Liver (tissue), 9 donors: Measurements from ENCODE around the gene KIF24. TPM values are rescaled to one million over a fixed set of nuclear protein-coding genes. Genes with fewer than 3 reads are reported as not detected.

Experiments used
- DNase-seq: peaks from one replicate; pipeline ENCODE4 v3.0.0-alpha.2; 2017; ENCODE audit warnings: low spot score
- H3K27ac ChIP-seq, 2 donors: one replicate each; pipeline ENCODE4 v1.7.0; 2013; ENCODE audit warnings: inconsistent platforms in 2 of 2, low read length in 2 of 2, control low read depth in 1 of 2, low read depth in 1 of 2, mild to moderate bottlenecking in 1 of 2
- H3K27me3 ChIP-seq, 4 donors: one replicate each; pipeline versions ENCODE4 v1.6.1 to v1.7.0; 2013; ENCODE audit warnings: low read length in 3 of 4, inconsistent platforms in 1 of 4, mild to moderate bottlenecking in 1 of 4, moderate library complexity in 1 of 4; ENCODE audit not compliant: control insufficient read depth in 4 of 4, insufficient read depth in 4 of 4
- H3K36me3 ChIP-seq, 4 donors: one replicate each; pipeline versions ENCODE4 v1.6.1 to v1.7.0; 2013; ENCODE audit warnings: low read length in 3 of 4, mild to moderate bottlenecking in 3 of 4, low read depth in 1 of 4, moderate library complexity in 1 of 4; ENCODE audit not compliant: control insufficient read depth in 4 of 4, insufficient read depth in 3 of 4
- H3K4me1 ChIP-seq, 4 donors: one replicate each; pipeline versions ENCODE4 v1.6.1 to v1.7.0; 2013; ENCODE audit warnings: low read length in 3 of 4, mild to moderate bottlenecking in 3 of 4, moderate library complexity in 1 of 4; ENCODE audit not compliant: control insufficient read depth in 4 of 4, insufficient read depth in 4 of 4
- H3K4me3 ChIP-seq, 3 donors: one replicate each; pipeline versions ENCODE4 v1.6.1 to v1.7.0; 2013; ENCODE audit warnings: low read length in 3 of 3, control low read depth in 1 of 3, low read depth in 1 of 3, mild to moderate bottlenecking in 1 of 3
- H3K9ac ChIP-seq, 2 donors: one replicate each; pipeline ENCODE4 v1.7.0; 2013; ENCODE audit warnings: low read length in 2 of 2, mild to moderate bottlenecking in 2 of 2, moderate library complexity in 2 of 2, control low read depth in 1 of 2, low read depth in 1 of 2
- H3K9me3 ChIP-seq, 4 donors: one replicate each; pipeline versions ENCODE4 v1.6.1 to v1.7.0; 2013; ENCODE audit warnings: low read length in 3 of 4; ENCODE audit not compliant: control insufficient read depth in 4 of 4
- ATF3 ChIP-seq: IDR thresholded peaks from 2 replicates; pipeline ENCODE4 v1.6.1; 2016; ENCODE audit warnings: antibody characterized with exemption
- EGR1 ChIP-seq, 2 donors: IDR thresholded peaks; 2 replicates each; pipeline ENCODE4 v1.6.1; 2016 to 2018; ENCODE audit warnings: antibody characterized with exemption in 2 of 2, low read depth in 2 of 2
- FOXA2 ChIP-seq: IDR thresholded peaks from 2 replicates; pipeline ENCODE4 v1.6.1; 2016; ENCODE audit warnings: antibody characterized with exemption
- GABPA ChIP-seq, 2 donors: IDR thresholded peaks in 1 of 2; conservative IDR thresholded peaks in 1 of 2; 2 replicates each; pipeline ENCODE4 v1.6.1; 2016; ENCODE audit warnings: antibody characterized with exemption in 2 of 2, mild to moderate bottlenecking in 1 of 2, moderate library complexity in 1 of 2
- HNF4A ChIP-seq, 2 donors: conservative IDR thresholded peaks; 2 replicates each; pipeline ENCODE4 v1.6.1; 2016; ENCODE audit warnings: antibody characterized with exemption in 2 of 2, mild to moderate bottlenecking in 2 of 2
- HNF4G ChIP-seq: IDR thresholded peaks from 2 replicates; pipeline ENCODE4 v1.6.1; 2016; ENCODE audit warnings: antibody characterized with exemption
- JUND ChIP-seq, 2 donors: IDR thresholded peaks; 2 replicates each; pipeline ENCODE4 v1.6.1; 2016; ENCODE audit warnings: antibody characterized with exemption in 2 of 2
- MAX ChIP-seq: IDR thresholded peaks from 2 replicates; pipeline ENCODE4 v1.6.1; 2016; ENCODE audit warnings: antibody characterized with exemption
- NR2F2 ChIP-seq: IDR thresholded peaks from 2 replicates; pipeline ENCODE4 v1.6.1; 2016; ENCODE audit warnings: antibody characterized with exemption
- RAD21 ChIP-seq, 2 donors: IDR thresholded peaks; 2 replicates each; pipeline ENCODE4 v1.6.1; 2016; ENCODE audit warnings: antibody characterized with exemption in 2 of 2, mild to moderate bottlenecking in 2 of 2
- RXRA ChIP-seq, 2 donors: IDR thresholded peaks; 2 replicates each; pipeline ENCODE4 v1.6.1; 2017 to 2018; ENCODE audit warnings: antibody characterized with exemption in 2 of 2, mild to moderate bottlenecking in 1 of 2
- SP1 ChIP-seq: IDR thresholded peaks from 2 replicates; pipeline ENCODE4 v1.6.1; 2018; ENCODE audit warnings: antibody characterized with exemption, mild to moderate bottlenecking
- TAF1 ChIP-seq: conservative IDR thresholded peaks from 2 replicates; pipeline ENCODE4 v1.6.1; 2016; ENCODE audit warnings: antibody characterized with exemption, mild to moderate bottlenecking
- YY1 ChIP-seq: IDR thresholded peaks from 2 replicates; pipeline ENCODE4 v1.6.1; 2016; ENCODE audit warnings: antibody characterized with exemption, mild to moderate bottlenecking
- WGBS: extraction: QIAGEN DNeasy Blood & Tissue Kit; methylation state at CpG from one replicate; pipeline ENCODE4 v1.1.7; 2013; 5-methylcytosine and 5-hydroxymethylcytosine counted together
- polyA plus RNA-seq, 2 donors: library from polyadenylated mRNA; stranded (reverse) in 1 of 2; unstranded in 1 of 2; fragments of 200-250 nt in 1 of 2; fragments of >200 nt in 1 of 2; fragmentation: Nextera tagmentation in 1 of 2; extraction: Ambion mirVana in 1 of 2; gene quantifications; one replicate each; pipeline versions ENCODE4 v1.2.1 to v1.2.3, GENCODE V29; 2013 to 2015
- total RNA-seq, 2 donors: library from RNA; depleted of rRNA; stranded (reverse); fragments of >200 nt; gene quantifications; one replicate each; pipeline ENCODE4 v1.2.3, GENCODE V29; 2014
- TF ChIP-seq, protein P1 (sequence below): fragments of 150-350 bp; IDR thresholded peaks from 2 replicates; pipeline ENCODE4 v1.5.1; 2017; ENCODE audit warnings: improper control_type of control experiment, low read depth, low read length; ENCODE audit not compliant: missing input control
- TF ChIP-seq, protein P2 (sequence below): IDR thresholded peaks from 2 replicates; pipeline ENCODE4 v1.6.1; 2016; ENCODE audit warnings: antibody characterized with exemption, mild to moderate bottlenecking
- donor health status: healthy.
- donor health status: healthy.
- donor health status: healthy.
- donor health status: healthy.
- donor health status: healthy.

Gene KIF24
- total and polyA plus RNA-seq, 4 donors: 0.13 to 4.1 (median 0.20) TPM

DNA sequence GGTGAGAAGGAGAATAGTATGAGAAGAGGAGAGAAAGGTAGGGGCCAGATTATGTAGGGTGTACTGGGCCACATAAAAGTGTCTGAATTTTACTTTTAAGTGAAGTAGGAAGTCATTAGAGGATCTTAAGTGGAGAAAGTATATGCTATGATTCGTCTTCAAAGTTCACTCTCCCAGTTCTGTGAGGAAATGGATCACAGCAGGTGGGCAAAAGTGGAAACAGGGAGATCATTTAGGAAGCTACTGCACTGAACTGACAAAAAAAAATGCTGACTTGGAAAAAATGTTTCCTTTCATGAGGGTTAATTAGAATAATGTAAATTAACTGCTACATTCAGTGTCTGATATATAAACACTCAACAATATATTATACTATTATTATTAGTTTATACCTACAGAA is 2.4 kb downstream of the KIF24 start (continued):
- TF ChIP-seq MAX (no peak), RAD21 (IDR thresholded peaks at IDR 0.05) (no peak)
- TF ChIP-seq, protein P1, sequence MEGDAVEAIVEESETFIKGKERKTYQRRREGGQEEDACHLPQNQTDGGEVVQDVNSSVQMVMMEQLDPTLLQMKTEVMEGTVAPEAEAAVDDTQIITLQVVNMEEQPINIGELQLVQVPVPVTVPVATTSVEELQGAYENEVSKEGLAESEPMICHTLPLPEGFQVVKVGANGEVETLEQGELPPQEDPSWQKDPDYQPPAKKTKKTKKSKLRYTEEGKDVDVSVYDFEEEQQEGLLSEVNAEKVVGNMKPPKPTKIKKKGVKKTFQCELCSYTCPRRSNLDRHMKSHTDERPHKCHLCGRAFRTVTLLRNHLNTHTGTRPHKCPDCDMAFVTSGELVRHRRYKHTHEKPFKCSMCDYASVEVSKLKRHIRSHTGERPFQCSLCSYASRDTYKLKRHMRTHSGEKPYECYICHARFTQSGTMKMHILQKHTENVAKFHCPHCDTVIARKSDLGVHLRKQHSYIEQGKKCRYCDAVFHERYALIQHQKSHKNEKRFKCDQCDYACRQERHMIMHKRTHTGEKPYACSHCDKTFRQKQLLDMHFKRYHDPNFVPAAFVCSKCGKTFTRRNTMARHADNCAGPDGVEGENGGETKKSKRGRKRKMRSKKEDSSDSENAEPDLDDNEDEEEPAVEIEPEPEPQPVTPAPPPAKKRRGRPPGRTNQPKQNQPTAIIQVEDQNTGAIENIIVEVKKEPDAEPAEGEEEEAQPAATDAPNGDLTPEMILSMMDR: no peak

- Histone ChIP-seq H3K4me3 (no peak overlapping the region), H3K9ac (no peak overlapping the region), H3K36me3 (no peaks in the 10 kb centered on the region), H3K27me3 (no peaks in the 10 kb centered on the region), H3K9me3 (no peaks in the 10 kb centered on the region), H3K4me1 (no peaks in the 10 kb centered on the region), H3K27ac (no peak overlapping the region)
- DNase-seq: no peak
- no peak for TF ChIP-seq NR2F2
- no peak for TF ChIP-seq ATF3
- TF ChIP-seq TAF1: no peak
- TF ChIP-seq RXRA (IDR thresholded peaks at IDR 0.05): no peak
- no peak for TF ChIP-seq JUND (IDR thresholded peaks at IDR 0.05)
- TF ChIP-seq, protein P2, sequence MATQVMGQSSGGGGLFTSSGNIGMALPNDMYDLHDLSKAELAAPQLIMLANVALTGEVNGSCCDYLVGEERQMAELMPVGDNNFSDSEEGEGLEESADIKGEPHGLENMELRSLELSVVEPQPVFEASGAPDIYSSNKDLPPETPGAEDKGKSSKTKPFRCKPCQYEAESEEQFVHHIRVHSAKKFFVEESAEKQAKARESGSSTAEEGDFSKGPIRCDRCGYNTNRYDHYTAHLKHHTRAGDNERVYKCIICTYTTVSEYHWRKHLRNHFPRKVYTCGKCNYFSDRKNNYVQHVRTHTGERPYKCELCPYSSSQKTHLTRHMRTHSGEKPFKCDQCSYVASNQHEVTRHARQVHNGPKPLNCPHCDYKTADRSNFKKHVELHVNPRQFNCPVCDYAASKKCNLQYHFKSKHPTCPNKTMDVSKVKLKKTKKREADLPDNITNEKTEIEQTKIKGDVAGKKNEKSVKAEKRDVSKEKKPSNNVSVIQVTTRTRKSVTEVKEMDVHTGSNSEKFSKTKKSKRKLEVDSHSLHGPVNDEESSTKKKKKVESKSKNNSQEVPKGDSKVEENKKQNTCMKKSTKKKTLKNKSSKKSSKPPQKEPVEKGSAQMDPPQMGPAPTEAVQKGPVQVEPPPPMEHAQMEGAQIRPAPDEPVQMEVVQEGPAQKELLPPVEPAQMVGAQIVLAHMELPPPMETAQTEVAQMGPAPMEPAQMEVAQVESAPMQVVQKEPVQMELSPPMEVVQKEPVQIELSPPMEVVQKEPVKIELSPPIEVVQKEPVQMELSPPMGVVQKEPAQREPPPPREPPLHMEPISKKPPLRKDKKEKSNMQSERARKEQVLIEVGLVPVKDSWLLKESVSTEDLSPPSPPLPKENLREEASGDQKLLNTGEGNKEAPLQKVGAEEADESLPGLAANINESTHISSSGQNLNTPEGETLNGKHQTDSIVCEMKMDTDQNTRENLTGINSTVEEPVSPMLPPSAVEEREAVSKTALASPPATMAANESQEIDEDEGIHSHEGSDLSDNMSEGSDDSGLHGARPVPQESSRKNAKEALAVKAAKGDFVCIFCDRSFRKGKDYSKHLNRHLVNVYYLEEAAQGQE: no peak
- TF ChIP-seq RAD21 (IDR thresholded peaks at IDR 0.05): no peak
- no peak for TF ChIP-seq GABPA (IDR thresholded peaks at IDR 0.05 in 1 of 2, conservative IDR thresholded peaks at IDR 0.05 in 1 of 2)
- TF ChIP-seq SP1: no peak
- TF ChIP-seq YY1: no peak
- no peak for TF ChIP-seq EGR1 (IDR thresholded peaks at IDR 0.05; ENCODE audit: low read depth in 2 of 2)
- 87% methylated on average over 2 of the region's 2 CpGs for WGBS
These were observed 6.0 kb downstream of the KIF24 start for GRCh38 chr9:34322899-34323591.

DNA sequence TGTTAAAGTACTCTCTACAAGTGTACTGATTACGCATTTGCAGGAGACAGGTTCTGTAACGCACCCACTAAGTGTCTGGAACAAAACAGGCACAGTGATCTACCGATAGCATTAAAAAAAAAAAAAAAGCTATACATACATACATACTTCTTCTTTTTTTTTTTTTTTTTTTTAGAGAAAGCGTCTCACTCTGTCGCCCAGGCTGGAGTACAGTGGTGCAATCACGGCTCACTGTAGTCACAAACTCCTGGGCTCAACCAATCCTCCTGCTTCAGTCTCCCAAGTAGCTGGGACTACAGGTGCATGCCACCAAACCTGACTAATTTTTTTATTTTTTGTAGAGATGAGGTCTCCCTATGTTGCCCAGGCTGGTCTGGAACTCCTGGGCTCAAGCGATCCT is 7.6 kb downstream of the KIF24 start:
- 94% methylated on average over 7 of the region's 7 CpGs for WGBS
- no peak overlapping the region for H3K9ac ChIP-seq
- no peak overlapping the region for H3K27ac ChIP-seq
- no peak overlapping the region for H3K4me3 ChIP-seq
- no peaks in the 10 kb centered on the region for H3K36me3 ChIP-seq
- no peak for DNase-seq
- H3K27me3 ChIP-seq: no peaks in the 10 kb centered on the region
- TF ChIP-seq ATF3 (no peak), FOXA2 (no peak), EGR1 (IDR thresholded peaks at IDR 0.05; ENCODE audit: low read depth in 2 of 2) (no peak), RXRA (IDR thresholded peaks at IDR 0.05) (no peak), HNF4A (conservative IDR thresholded peaks at IDR 0.05) (no peak), YY1 (no peak), MAX (no peak), JUND (IDR thresholded peaks at IDR 0.05) (no peak), GABPA (IDR thresholded peaks at IDR 0.05 in 1 of 2, conservative IDR thresholded peaks at IDR 0.05 in 1 of 2) (no peak), HNF4G (no peak)
- TF ChIP-seq, protein P1: no peak
- no peaks in the 10 kb centered on the region for H3K4me1 ChIP-seq
- H3K9me3 ChIP-seq: no peaks in the 10 kb centered on the region
